Measurements from ENCODE around the gene FAT1.

FAT1 gene

DNA sequence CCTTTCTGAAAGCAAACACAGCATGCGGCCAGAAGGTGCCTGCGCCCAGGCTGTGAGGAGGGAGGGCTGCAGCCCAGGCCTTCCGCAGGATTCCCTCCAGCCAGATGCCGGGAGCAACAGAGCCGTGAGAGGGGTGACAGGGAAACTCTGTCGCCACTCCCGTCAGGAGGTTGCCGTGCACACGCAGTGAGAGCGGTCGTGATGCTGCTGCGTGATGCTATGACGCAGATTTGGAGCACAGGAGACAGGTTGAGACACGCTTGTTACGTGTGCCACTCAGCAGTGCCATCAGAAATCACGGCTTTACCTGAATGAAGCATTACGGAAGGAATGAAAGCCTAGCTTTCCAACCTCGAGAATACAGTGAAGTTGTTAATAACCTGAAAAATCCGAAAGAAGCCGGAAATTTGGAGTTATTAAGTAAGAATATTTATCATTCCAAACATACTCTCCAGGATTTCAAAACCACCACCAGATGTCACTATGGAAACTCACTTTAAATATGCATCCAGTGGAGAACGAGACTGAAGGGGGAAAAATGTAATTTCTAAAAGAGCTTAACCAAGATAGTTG lies 54.4 kb downstream of the FAT1 start:
- H3K14ac ChIP-seq (ENCODE audit: low read length), result no peak overlapping the region
- H3K4me2 ChIP-seq (ENCODE audit: insufficient read depth, low read length, poor library complexity, severe bottlenecking), result peak overlapping the region; percentile 42
- H4K91ac ChIP-seq (ENCODE audit: low read depth, low read length, poor library complexity), result no peak overlapping the region
- H3K36me3 ChIP-seq (replicated peaks in 1 of 2; ENCODE audit: control insufficient read depth in 2 of 2, insufficient read depth in 2 of 2, low read length in 2 of 2), result peaks cover 2 to 61% of the 10 kb centered on the region in 2 donors
- DNase-seq (ENCODE audit: low spot score), result no peak
- H3K4me1 ChIP-seq (ENCODE audit: control insufficient read depth in 2 of 2, insufficient read depth in 1 of 2, low read depth in 1 of 2, low read length in 2 of 2), result peaks cover 6 to 7% of the 10 kb centered on the region in 2 donors
- H2BK15ac ChIP-seq (ENCODE audit: low read length), result no peak overlapping the region
- H2AFZ ChIP-seq (ENCODE audit: low read length), result no peak overlapping the region
- no peak overlapping the region for H3K4ac ChIP-seq (ENCODE audit: low read length)
- no peak overlapping the region for H4K8ac ChIP-seq (ENCODE audit: low read depth, low read length)
- no peaks in the 10 kb centered on the region for H3K27me3 ChIP-seq (ENCODE audit: control insufficient read depth in 3 of 3, insufficient read depth in 3 of 3, low read depth in 1 of 3, low read length in 3 of 3)
- H2AK5ac ChIP-seq (ENCODE audit: low read depth, low read length), result peak overlapping the region; percentile 31
- H3K18ac ChIP-seq (ENCODE audit: low read length), result peak overlapping the region; percentile 80
- H3K27ac ChIP-seq (replicated peaks; ENCODE audit: low read length), result no peak overlapping the region
- no CpG with 5 or more reads among the region's 21 CpGs for WGBS, 2 donors (ENCODE audit: extremely low coverage in 2 of 2, insufficient read length in 2 of 2, insufficient replicate concordance in 1 of 2)
- H3K4me3 ChIP-seq (ENCODE audit: low read length in 2 of 2), result no peak overlapping the region
- H2BK12ac ChIP-seq (ENCODE audit: low read length), result no peak overlapping the region
- peaks cover 2 to 10% of the 10 kb centered on the region in 2 donors for H3K9me3 ChIP-seq (replicated peaks in 1 of 2; ENCODE audit: control insufficient read depth in 2 of 2, insufficient read depth in 1 of 2, low read depth in 1 of 2, low read length in 2 of 2)
- H3K9ac ChIP-seq (ENCODE audit: low read depth, low read length, poor library complexity), result peak overlapping the region; percentile 27
- H2BK5ac ChIP-seq (ENCODE audit: low read length), result no peak overlapping the region
- H2BK120ac ChIP-seq (ENCODE audit: low read depth, low read length), result no peak overlapping the region
- H3K79me1 ChIP-seq (ENCODE audit: low read depth, low read length), result no peaks in the 10 kb centered on the region
- H3K23ac ChIP-seq (ENCODE audit: low read depth, low read length, poor library complexity), result no peak overlapping the region

DNA sequence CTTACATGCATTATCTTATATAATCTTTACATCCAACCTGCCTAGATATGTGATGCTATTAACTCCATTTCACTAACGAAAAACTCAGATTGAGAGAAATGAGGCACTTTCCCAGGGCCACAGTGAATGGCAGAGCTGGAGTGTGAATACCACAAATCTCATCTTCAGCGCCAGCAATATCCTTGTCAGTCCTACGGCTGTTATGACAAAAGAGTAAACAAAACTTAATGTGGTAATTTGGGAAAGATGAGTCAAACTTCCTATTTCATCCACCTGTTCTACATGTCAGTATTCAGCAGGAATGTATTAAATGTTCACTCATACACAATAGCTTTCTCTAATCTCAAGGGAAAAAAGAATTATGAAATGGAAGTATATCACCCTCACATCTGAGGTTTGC lies 56.9 kb downstream of the FAT1 start:
- WGBS, 2 donors (ENCODE audit: extremely low coverage in 2 of 2, insufficient read length in 2 of 2, insufficient replicate concordance in 1 of 2), result no CpG with 5 or more reads among the region's 3 CpGs
- Histone ChIP-seq H2BK120ac (ENCODE audit: low read depth, low read length) (no peak overlapping the region), H3K9ac (ENCODE audit: low read depth, low read length, poor library complexity) (no peak overlapping the region), H2BK12ac (ENCODE audit: low read length) (no peak overlapping the region), H3K36me3 (replicated peaks in 1 of 2; ENCODE audit: control insufficient read depth in 2 of 2, insufficient read depth in 2 of 2, low read length in 2 of 2) (peaks cover 5 to 74% of the 10 kb centered on the region in 2 donors), H2BK15ac (ENCODE audit: low read length) (no peak overlapping the region), H2BK5ac (ENCODE audit: low read length) (no peak overlapping the region), H2AK5ac (ENCODE audit: low read depth, low read length) (no peak overlapping the region), H3K18ac (ENCODE audit: low read length) (no peak overlapping the region), H3K79me1 (ENCODE audit: low read depth, low read length) (no peaks in the 10 kb centered on the region), H3K4me1 (ENCODE audit: control insufficient read depth in 2 of 2, insufficient read depth in 1 of 2, low read depth in 1 of 2, low read length in 2 of 2) (peaks cover 6 to 7% of the 10 kb centered on the region in 2 donors), H3K27me3 (ENCODE audit: control insufficient read depth in 3 of 3, insufficient read depth in 3 of 3, low read depth in 1 of 3, low read length in 3 of 3) (no peaks in the 10 kb centered on the region), H4K91ac (ENCODE audit: low read depth, low read length, poor library complexity) (no peak overlapping the region), H3K9me3 (replicated peaks in 1 of 2; ENCODE audit: control insufficient read depth in 2 of 2, insufficient read depth in 1 of 2, low read depth in 1 of 2, low read length in 2 of 2) (peaks cover 2 to 10% of the 10 kb centered on the region in 2 donors), H3K14ac (ENCODE audit: low read length) (no peak overlapping the region), H4K8ac (ENCODE audit: low read depth, low read length) (no peak overlapping the region), H3K4me2 (ENCODE audit: insufficient read depth, low read length, poor library complexity, severe bottlenecking) (no peak overlapping the region), H2AFZ (ENCODE audit: low read length) (no peak overlapping the region), H3K27ac (replicated peaks; ENCODE audit: low read length) (no peak overlapping the region), H3K4me3 (ENCODE audit: low read length in 2 of 2) (no peak overlapping the region), H3K4ac (ENCODE audit: low read length) (no peak overlapping the region), H3K23ac (ENCODE audit: low read depth, low read length, poor library complexity) (no peak overlapping the region)
- no peak for DNase-seq (ENCODE audit: low spot score)

DNA sequence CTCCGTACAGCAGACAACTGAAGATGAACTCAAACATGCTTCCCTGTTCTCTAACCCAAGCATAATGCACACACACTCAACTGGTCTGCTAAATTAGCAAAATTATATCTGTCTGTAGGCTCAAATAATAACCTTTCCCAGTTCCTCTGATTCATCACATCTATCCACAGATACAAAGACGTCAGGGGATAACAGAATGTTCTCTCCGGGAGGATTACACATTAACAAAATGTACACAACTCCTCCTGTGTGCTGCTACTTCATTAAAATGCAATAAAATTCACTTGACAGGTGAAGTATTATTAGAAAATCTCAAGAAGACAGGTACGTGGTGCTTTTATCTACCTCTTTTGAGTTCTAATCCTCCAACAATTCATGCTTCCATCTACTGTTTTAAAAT lies 57.4 kb downstream of the FAT1 start:
- H3K79me1 ChIP-seq (ENCODE audit: low read depth, low read length), result peaks cover under 1% of the 10 kb centered on the region
- no CpG with 5 or more reads among the region's 4 CpGs for WGBS, 2 donors (ENCODE audit: extremely low coverage in 2 of 2, insufficient read length in 2 of 2, insufficient replicate concordance in 1 of 2)

DNA sequence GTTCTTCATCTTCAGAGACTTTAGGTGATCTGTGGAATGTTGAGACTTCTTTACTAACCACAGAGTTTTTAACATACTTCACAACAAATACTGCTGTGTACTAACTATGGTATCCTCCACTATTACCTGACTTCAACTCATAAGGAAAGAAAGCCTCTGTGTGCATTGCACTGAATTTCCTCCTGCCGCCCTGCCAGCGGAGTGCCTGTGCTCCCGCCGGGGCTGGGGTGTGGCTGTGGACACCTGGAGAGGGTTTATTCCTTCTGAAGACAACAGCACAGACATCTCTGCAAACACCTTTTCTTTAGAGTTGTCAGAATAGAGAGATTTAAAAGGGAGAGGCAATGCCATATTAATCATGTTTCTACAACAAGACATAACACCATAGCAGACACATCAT lies 63.3 kb downstream of the FAT1 start:
- Histone ChIP-seq H3K14ac (ENCODE audit: low read length) (no peak overlapping the region), H2BK5ac (ENCODE audit: low read length) (no peak overlapping the region), H2AK5ac (ENCODE audit: low read depth, low read length) (no peak overlapping the region), H3K36me3 (replicated peaks in 1 of 2; ENCODE audit: control insufficient read depth in 2 of 2, insufficient read depth in 2 of 2, low read length in 2 of 2) (peaks cover 20 to 84% of the 10 kb centered on the region in 2 donors), H3K23ac (ENCODE audit: low read depth, low read length, poor library complexity) (no peak overlapping the region), H3K4ac (ENCODE audit: low read length) (no peak overlapping the region), H2BK120ac (ENCODE audit: low read depth, low read length) (no peak overlapping the region), H3K9me3 (replicated peaks in 1 of 2; ENCODE audit: control insufficient read depth in 2 of 2, insufficient read depth in 1 of 2, low read depth in 1 of 2, low read length in 2 of 2) (peaks cover 0 to 4% of the 10 kb centered on the region in 2 donors), H3K18ac (ENCODE audit: low read length) (no peak overlapping the region), H3K4me3 (ENCODE audit: low read length in 2 of 2) (no peak overlapping the region), H3K4me1 (ENCODE audit: control insufficient read depth in 2 of 2, insufficient read depth in 1 of 2, low read depth in 1 of 2, low read length in 2 of 2) (peaks cover 5 to 13% of the 10 kb centered on the region in 2 donors), H4K8ac (ENCODE audit: low read depth, low read length) (no peak overlapping the region), H3K4me2 (ENCODE audit: insufficient read depth, low read length, poor library complexity, severe bottlenecking) (no peak overlapping the region), H2AFZ (ENCODE audit: low read length) (no peak overlapping the region), H4K91ac (ENCODE audit: low read depth, low read length, poor library complexity) (no peak overlapping the region), H3K79me1 (ENCODE audit: low read depth, low read length) (peaks cover 6% of the 10 kb centered on the region), H3K27ac (replicated peaks; ENCODE audit: low read length) (no peak overlapping the region), H3K27me3 (ENCODE audit: control insufficient read depth in 3 of 3, insufficient read depth in 3 of 3, low read depth in 1 of 3, low read length in 3 of 3) (no peaks in the 10 kb centered on the region), H3K9ac (ENCODE audit: low read depth, low read length, poor library complexity) (no peak overlapping the region), H2BK12ac (ENCODE audit: low read length) (no peak overlapping the region), H2BK15ac (ENCODE audit: low read length) (no peak overlapping the region)
- WGBS, 2 donors (ENCODE audit: extremely low coverage in 2 of 2, insufficient read length in 2 of 2, insufficient replicate concordance in 1 of 2), result no CpG with 5 or more reads among the region's 4 CpGs
- DNase-seq (ENCODE audit: low spot score), result no peak

More for the DNA sequence above, 57.4 kb downstream of the FAT1 start:
- no peak overlapping the region for H3K18ac ChIP-seq (ENCODE audit: low read length)
- no peak overlapping the region for H3K4me2 ChIP-seq (ENCODE audit: insufficient read depth, low read length, poor library complexity, severe bottlenecking)
- no peak overlapping the region for H2AFZ ChIP-seq (ENCODE audit: low read length)
- H3K14ac ChIP-seq (ENCODE audit: low read length), result no peak overlapping the region
- peaks cover 7 to 8% of the 10 kb centered on the region in 2 donors for H3K4me1 ChIP-seq (ENCODE audit: control insufficient read depth in 2 of 2, insufficient read depth in 1 of 2, low read depth in 1 of 2, low read length in 2 of 2)
- no peak for DNase-seq (ENCODE audit: low spot score)
- no peaks in the 10 kb centered on the region for H3K27me3 ChIP-seq (ENCODE audit: control insufficient read depth in 3 of 3, insufficient read depth in 3 of 3, low read depth in 1 of 3, low read length in 3 of 3)
- H2BK120ac ChIP-seq (ENCODE audit: low read depth, low read length), result no peak overlapping the region
- H2BK12ac ChIP-seq (ENCODE audit: low read length), result no peak overlapping the region
- H2BK15ac ChIP-seq (ENCODE audit: low read length), result no peak overlapping the region
- no peak overlapping the region for H3K4me3 ChIP-seq (ENCODE audit: low read length in 2 of 2)
- no peak overlapping the region for H3K9ac ChIP-seq (ENCODE audit: low read depth, low read length, poor library complexity)
- no peak overlapping the region for H2BK5ac ChIP-seq (ENCODE audit: low read length)
- peaks cover 9 to 77% of the 10 kb centered on the region in 2 donors for H3K36me3 ChIP-seq (replicated peaks in 1 of 2; ENCODE audit: control insufficient read depth in 2 of 2, insufficient read depth in 2 of 2, low read length in 2 of 2)
- no peak overlapping the region for H3K23ac ChIP-seq (ENCODE audit: low read depth, low read length, poor library complexity)
- no peak overlapping the region for H3K4ac ChIP-seq (ENCODE audit: low read length)
- H4K91ac ChIP-seq (ENCODE audit: low read depth, low read length, poor library complexity), result no peak overlapping the region
- no peak overlapping the region for H3K27ac ChIP-seq (replicated peaks; ENCODE audit: low read length)
- H3K9me3 ChIP-seq (replicated peaks in 1 of 2; ENCODE audit: control insufficient read depth in 2 of 2, insufficient read depth in 1 of 2, low read depth in 1 of 2, low read length in 2 of 2), result peaks cover 2 to 10% of the 10 kb centered on the region in 2 donors
- H4K8ac ChIP-seq (ENCODE audit: low read depth, low read length), result no peak overlapping the region
- H2AK5ac ChIP-seq (ENCODE audit: low read depth, low read length), result no peak overlapping the region
